Hepatocyte (in vitro differentiated cells): Measurements from ENCODE around the gene PLSCR5. TPM values are rescaled to one million over a fixed set of nuclear protein-coding genes. Genes with fewer than 3 reads are reported as not detected.

Experiments used
- DNase-seq: peaks from one replicate; pipeline ENCODE4 v3.0.0-alpha.2; 2016; ENCODE audit warnings: low spot score
- H2AFZ ChIP-seq: fragments of 200-600 bp; sonication (generic); 2 replicates; pipeline ENCODE4 v1.6.0; 2016; ENCODE audit warnings: antibody characterized with exemption, mild to moderate bottlenecking
- H3K27ac ChIP-seq: fragments of 200-600 bp; sonication (generic); 2 replicates; pipeline ENCODE4 v1.5.1; 2016; ENCODE audit warnings: mild to moderate bottlenecking
- H3K27me3 ChIP-seq: fragments of 200-600 bp; sonication (generic); 2 replicates; pipeline ENCODE4 v1.6.1; 2016
- H3K36me3 ChIP-seq: fragments of 200-600 bp; sonication (generic); replicated peaks from 2 replicates; pipeline ENCODE4 v1.5.1; 2016; ENCODE audit warnings: low read depth; ENCODE audit not compliant: insufficient read depth
- H3K4me1 ChIP-seq: fragments of 200-600 bp; sonication (generic); 2 replicates; pipeline ENCODE4 v1.5.1; 2016; ENCODE audit warnings: mild to moderate bottlenecking, moderate library complexity; ENCODE audit not compliant: insufficient read depth
- H3K4me2 ChIP-seq: fragments of 200-600 bp; sonication (generic); 2 replicates; pipeline ENCODE4 v1.6.0; 2016
- H3K4me3 ChIP-seq: fragments of 200-600 bp; sonication (generic); 2 replicates; pipeline ENCODE4 v1.5.1; 2016; ENCODE audit warnings: mild to moderate bottlenecking
- H3K79me2 ChIP-seq: fragments of 200-600 bp; sonication (generic); 2 replicates; pipeline ENCODE4 v1.6.0; 2017; ENCODE audit warnings: mild to moderate bottlenecking
- H3K9me2 ChIP-seq: fragments of 200-600 bp; sonication (generic); replicated peaks from 2 replicates; pipeline ENCODE4 v1.6.0; 2017; ENCODE audit warnings: mild to moderate bottlenecking; ENCODE audit not compliant: insufficient read depth
- H3K9me3 ChIP-seq: fragments of 200-600 bp; sonication (generic); 2 replicates; pipeline ENCODE4 v1.5.1; 2016; ENCODE audit warnings: low read depth, mild to moderate bottlenecking
- H4K20me1 ChIP-seq: fragments of 200-600 bp; sonication (generic); 2 replicates; pipeline ENCODE4 v1.6.0; 2016; ENCODE audit warnings: mild to moderate bottlenecking; ENCODE audit not compliant: insufficient read depth, poor library complexity, severe bottlenecking
- EZH2 ChIP-seq: fragments of 200-600 bp; sonication (generic); IDR thresholded peaks from 2 replicates; pipeline ENCODE4 v1.6.1; 2016; ENCODE audit warnings: antibody characterized with exemption, mild to moderate bottlenecking, borderline replicate concordance
- EZH2phosphoT487 ChIP-seq: fragments of 200-600 bp; sonication (generic); IDR thresholded peaks from one replicate; pipeline ENCODE4 v1.6.1; 2018; ENCODE audit warnings: antibody characterized with exemption, mild to moderate bottlenecking, low read depth, moderate library complexity; ENCODE audit not compliant: unreplicated experiment, severe bottlenecking
- WGBS: methylation state at CpG from one replicate; pipeline ENCODE4 v1.1.6; 2016; ENCODE audit warnings: low lambda C conversion rate; ENCODE audit errors: missing lambda C conversion rate; 5-methylcytosine and 5-hydroxymethylcytosine counted together
- polyA plus RNA-seq: library from polyadenylated mRNA; unstranded; fragments of >200 nt; fragmentation: Nextera tagmentation; extraction: Ambion mirVana; gene quantifications from 2 replicates; pipeline ENCODE4 v1.2.1, GENCODE V29; 2016
- total RNA-seq: library from RNA; depleted of rRNA; stranded (reverse); fragments of >200 nt; gene quantifications from 2 replicates; pipeline ENCODE4 v1.2.3, GENCODE V29; 2014
- TF ChIP-seq, protein P1 (sequence below): fragments of 200-600 bp; sonication (generic); IDR thresholded peaks from 2 replicates; pipeline ENCODE4 v1.5.1; 2016; ENCODE audit warnings: antibody characterized with exemption, mild to moderate bottlenecking; ENCODE audit not compliant: poor library complexity

PLSCR5 gene
- total and polyA plus RNA-seq, 2 experiments from 2014 or later = 2.0 to 3.0 TPM

DNA sequence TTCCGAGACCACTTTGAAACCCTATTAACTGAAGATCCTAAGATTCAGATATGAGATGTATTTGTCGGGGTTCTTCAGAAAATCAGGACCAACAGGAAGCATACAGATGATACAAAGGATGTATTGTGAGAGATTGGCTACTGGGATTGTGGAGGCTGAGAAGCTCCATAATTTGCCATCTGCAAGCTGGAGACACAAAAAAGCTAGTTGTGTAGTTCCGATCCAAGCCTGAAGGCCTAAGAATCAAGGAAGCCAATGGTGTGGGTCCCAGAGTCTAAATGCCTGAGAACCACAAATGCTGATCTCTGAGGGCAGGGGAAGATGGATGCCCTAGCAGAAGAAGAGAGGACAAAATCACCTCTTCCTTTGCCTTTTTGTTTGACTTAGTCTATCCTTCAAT lies 49.8 kb downstream of the PLSCR5 start:
- H3K4me3 ChIP-seq = no peak overlapping the region
- H4K20me1 ChIP-seq = no peaks in the 10 kb centered on the region
- H3K4me2 ChIP-seq = no peak overlapping the region
- H3K27ac ChIP-seq = no peak overlapping the region
- no peaks in the 10 kb centered on the region for H3K36me3 ChIP-seq
- TF ChIP-seq, protein P1, sequence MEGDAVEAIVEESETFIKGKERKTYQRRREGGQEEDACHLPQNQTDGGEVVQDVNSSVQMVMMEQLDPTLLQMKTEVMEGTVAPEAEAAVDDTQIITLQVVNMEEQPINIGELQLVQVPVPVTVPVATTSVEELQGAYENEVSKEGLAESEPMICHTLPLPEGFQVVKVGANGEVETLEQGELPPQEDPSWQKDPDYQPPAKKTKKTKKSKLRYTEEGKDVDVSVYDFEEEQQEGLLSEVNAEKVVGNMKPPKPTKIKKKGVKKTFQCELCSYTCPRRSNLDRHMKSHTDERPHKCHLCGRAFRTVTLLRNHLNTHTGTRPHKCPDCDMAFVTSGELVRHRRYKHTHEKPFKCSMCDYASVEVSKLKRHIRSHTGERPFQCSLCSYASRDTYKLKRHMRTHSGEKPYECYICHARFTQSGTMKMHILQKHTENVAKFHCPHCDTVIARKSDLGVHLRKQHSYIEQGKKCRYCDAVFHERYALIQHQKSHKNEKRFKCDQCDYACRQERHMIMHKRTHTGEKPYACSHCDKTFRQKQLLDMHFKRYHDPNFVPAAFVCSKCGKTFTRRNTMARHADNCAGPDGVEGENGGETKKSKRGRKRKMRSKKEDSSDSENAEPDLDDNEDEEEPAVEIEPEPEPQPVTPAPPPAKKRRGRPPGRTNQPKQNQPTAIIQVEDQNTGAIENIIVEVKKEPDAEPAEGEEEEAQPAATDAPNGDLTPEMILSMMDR = no peak
- TF ChIP-seq EZH2 = no peak
- no peak for TF ChIP-seq EZH2phosphoT487
- DNase-seq = no peak
- WGBS = 96% methylated on average over 3 of the region's 3 CpGs
- H3K9me3 ChIP-seq = no peaks in the 10 kb centered on the region
- H3K4me1 ChIP-seq = no peaks in the 10 kb centered on the region
- H2AFZ ChIP-seq = no peak overlapping the region
- no peaks in the 10 kb centered on the region for H3K9me2 ChIP-seq
- no peaks in the 10 kb centered on the region for H3K79me2 ChIP-seq
- no peaks in the 10 kb centered on the region for H3K27me3 ChIP-seq

DNA sequence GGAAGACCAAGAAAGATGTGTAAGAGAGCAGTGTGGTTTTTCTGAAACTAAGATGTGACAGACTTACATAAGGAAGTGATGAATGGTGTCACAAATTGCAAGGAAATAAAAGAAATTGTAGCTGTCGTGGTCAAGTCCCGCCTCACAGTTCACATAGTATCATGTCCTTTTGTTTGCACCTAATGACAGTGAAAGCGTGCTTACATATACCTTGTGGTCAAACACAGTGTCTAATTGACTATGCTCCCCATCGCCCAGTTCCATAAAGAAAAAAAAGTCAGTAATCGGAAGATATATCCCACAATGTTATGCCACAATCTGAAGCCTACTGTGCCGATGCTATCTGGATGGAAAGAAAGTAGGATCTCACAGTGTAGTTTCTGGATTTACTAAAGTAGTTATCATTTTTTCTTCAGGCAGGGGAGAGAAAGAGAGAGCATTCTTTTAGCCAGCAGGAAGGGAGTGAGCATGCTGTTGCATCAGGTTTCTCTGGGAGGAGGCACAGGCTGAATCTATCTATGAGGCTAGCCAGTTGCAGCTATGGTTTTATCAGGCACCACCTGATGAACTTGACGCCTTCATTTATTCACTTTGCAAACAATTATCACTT lies 50.9 kb downstream of the PLSCR5 start:
- Histone ChIP-seq H2AFZ (no peak overlapping the region), H3K27ac (no peak overlapping the region), H3K79me2 (no peaks in the 10 kb centered on the region), H3K4me2 (no peak overlapping the region), H4K20me1 (no peaks in the 10 kb centered on the region), H3K36me3 (no peaks in the 10 kb centered on the region), H3K27me3 (no peaks in the 10 kb centered on the region), H3K4me3 (no peak overlapping the region), H3K9me2 (no peaks in the 10 kb centered on the region), H3K9me3 (no peaks in the 10 kb centered on the region), H3K4me1 (no peaks in the 10 kb centered on the region)
- no peak for TF ChIP-seq EZH2phosphoT487
- TF ChIP-seq, protein P1 = no peak
- TF ChIP-seq EZH2 = no peak
- DNase-seq = no peak
- 93% methylated on average over 7 of the region's 7 CpGs for WGBS

DNA sequence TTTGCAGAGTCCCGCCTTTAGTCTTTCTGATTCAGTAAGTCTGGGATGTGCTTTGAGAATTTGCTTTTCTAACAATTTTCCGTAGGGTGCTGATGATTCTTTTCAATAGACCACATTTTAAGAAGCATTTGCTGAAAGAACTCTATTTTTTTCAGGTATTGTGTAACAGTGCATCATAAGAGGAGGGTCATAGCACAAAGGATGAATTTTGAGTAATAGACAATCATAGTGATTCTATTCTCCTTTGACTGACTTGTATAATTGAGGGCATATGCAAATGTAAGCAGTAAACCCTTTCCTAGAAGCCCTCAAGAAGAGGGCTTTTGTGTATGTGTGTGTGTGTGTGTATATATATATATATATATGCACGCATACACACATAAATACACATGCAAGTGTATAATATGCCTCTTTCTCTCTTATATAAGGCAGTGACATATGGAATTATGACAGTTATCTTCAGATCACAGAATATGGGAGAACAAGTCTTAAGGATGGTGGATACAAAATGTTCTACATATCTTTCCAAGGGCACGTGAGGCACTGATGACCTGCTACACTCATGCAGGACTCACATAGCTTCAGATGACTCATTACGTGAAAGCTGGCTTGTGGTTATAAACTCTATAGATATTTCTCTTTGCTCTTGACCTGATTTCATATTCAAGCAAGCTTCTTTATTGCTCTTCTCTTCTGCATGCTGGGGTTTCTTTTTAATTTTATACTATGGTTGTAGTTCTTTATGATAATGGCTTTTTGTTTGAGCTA lies 54.2 kb downstream of the PLSCR5 start:
- no peaks in the 10 kb centered on the region for H3K4me1 ChIP-seq
- no peak for TF ChIP-seq EZH2
- no peak for TF ChIP-seq EZH2phosphoT487
- no peaks in the 10 kb centered on the region for H3K9me2 ChIP-seq
- DNase-seq = peak; percentile 63
- no peak overlapping the region for H3K4me2 ChIP-seq
- no peak overlapping the region for H2AFZ ChIP-seq
- 73% methylated on average over 5 of the region's 5 CpGs for WGBS
- H3K9me3 ChIP-seq = no peaks in the 10 kb centered on the region
- peak overlapping the region; percentile 12 for H3K27ac ChIP-seq
- H3K36me3 ChIP-seq = no peaks in the 10 kb centered on the region
- H4K20me1 ChIP-seq = no peaks in the 10 kb centered on the region
- no peaks in the 10 kb centered on the region for H3K79me2 ChIP-seq
- no peak overlapping the region for H3K4me3 ChIP-seq
- no peaks in the 10 kb centered on the region for H3K27me3 ChIP-seq

DNA sequence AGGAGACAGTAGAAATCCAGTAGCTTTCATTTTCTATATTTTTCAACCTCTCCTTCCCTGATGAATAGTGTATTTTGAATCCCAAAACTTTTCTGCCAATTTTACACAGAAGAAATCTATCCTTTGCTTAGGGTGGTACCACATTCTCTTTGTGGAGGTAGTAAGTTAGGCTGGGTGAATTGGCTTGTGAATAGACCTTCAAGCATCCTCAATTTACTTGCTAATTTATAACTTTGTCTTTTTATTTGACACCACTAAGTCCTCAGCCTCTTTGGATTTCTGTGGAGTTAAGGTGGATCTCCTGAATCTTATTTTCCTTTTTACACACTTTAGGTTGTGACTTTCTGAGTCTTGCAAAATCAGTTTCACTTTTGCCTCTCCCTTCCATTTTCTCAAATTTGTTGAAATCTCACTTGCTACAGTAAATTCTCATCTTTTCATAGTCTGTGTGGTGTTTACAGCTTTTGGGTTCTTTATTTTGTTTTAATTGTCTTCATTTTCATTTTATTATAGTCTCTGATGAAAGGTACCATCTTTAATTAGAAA lies 55.0 kb downstream of the PLSCR5 start:
- Histone ChIP-seq H2AFZ (peak overlapping the region; percentile 42), H3K9me2 (no peaks in the 10 kb centered on the region), H3K4me2 (peak overlapping the region; percentile 37), H3K27ac (no peak overlapping the region), H3K4me1 (no peaks in the 10 kb centered on the region), H4K20me1 (no peaks in the 10 kb centered on the region), H3K27me3 (no peaks in the 10 kb centered on the region), H3K79me2 (peaks cover 4% of the 10 kb centered on the region), H3K4me3 (no peak overlapping the region), H3K9me3 (no peaks in the 10 kb centered on the region), H3K36me3 (no peaks in the 10 kb centered on the region)
- no peak for TF ChIP-seq EZH2phosphoT487
- TF ChIP-seq, protein P1 = no peak
- no peak for DNase-seq
